Gastrocnemius medialis (tissue), 4 donors: ENCODE data around the gene SYCP3. TPM values are rescaled to one million over a fixed set of nuclear protein-coding genes. Genes with fewer than 3 reads are reported as not detected.

ENCODE experiments used
- ATAC-seq, 2 donors: fragments of 150-250 bp; one replicate each; pipeline ENCODE4 v1.9.1; 2016
- DNase-seq, 2 donors: peaks; one replicate each; pipeline ENCODE4 v3.0.0-alpha.2; 2019
- H3K27ac ChIP-seq, 4 donors: fragments of 200-600 bp; sonication (generic); 1 replicate in 1 of 4; 2 replicates in 3 of 4; pipeline ENCODE4 v1.5.1; 2016 to 2018; ENCODE audit warnings: mild to moderate bottlenecking in 2 of 4, moderate library complexity in 1 of 4
- H3K27me3 ChIP-seq, 3 donors: fragments of 200-600 bp; sonication (generic) in 2 of 3; 1 replicate in 1 of 3; 2 replicates in 2 of 3; pipeline versions ENCODE4 v1.5.1 to v1.6.0; 2016 to 2019; ENCODE audit warnings: mild to moderate bottlenecking in 1 of 3, moderate library complexity in 1 of 3
- H3K36me3 ChIP-seq, 2 donors: fragments of 200-600 bp; sonication (generic) in 1 of 2; one replicate each; pipeline ENCODE4 v1.5.1; 2017 to 2018
- H3K4me1 ChIP-seq, 2 donors: fragments of 200-600 bp; sonication (generic) in 1 of 2; one replicate each; pipeline ENCODE4 v1.5.1; 2016 to 2017; ENCODE audit warnings: mild to moderate bottlenecking in 2 of 2
- H3K4me3 ChIP-seq, 4 donors: fragments of 200-600 bp; sonication (generic) in 3 of 4; 1 replicate in 1 of 4; 2 replicates in 3 of 4; pipeline ENCODE4 v1.5.1; 2016 to 2019; ENCODE audit warnings: mild to moderate bottlenecking in 2 of 4
- H3K9me3 ChIP-seq, 3 donors: fragments of 200-600 bp; sonication (generic) in 2 of 3; 1 replicate in 1 of 3; 2 replicates in 2 of 3; pipeline ENCODE4 v1.5.1; 2016 to 2019
- CTCF ChIP-seq, 5 experiments: fragments of 450-650 bp in 3 of 5; fragments of 200-600 bp in 2 of 5; sonication (generic) in 2 of 5; IDR thresholded peaks in 4 of 5; conservative IDR thresholded peaks in 1 of 5; 1 replicate in 4 of 5; 2 replicates in 1 of 5; pipeline ENCODE4 v1.5.1; 2016 to 2019; ENCODE audit warnings: antibody characterized with exemption in 5 of 5, mild to moderate bottlenecking in 3 of 5, moderate library complexity in 3 of 5
- POLR2A ChIP-seq, 2 donors: fragments of 450-650 bp; IDR thresholded peaks; one replicate each; pipeline ENCODE4 v1.6.1; 2017; ENCODE audit warnings: antibody characterized with exemption in 2 of 2, mild to moderate bottlenecking in 2 of 2, moderate library complexity in 2 of 2
- in situ Hi-C, 4 donors: fragments of 200-750 bp; cut with MboI; loops; one replicate each; pipeline versions ENCODE4 v1.15.0 to v1.8.0; 2017; ENCODE audit warnings: low sequenced_read_pairs in 4 of 4
- intact Hi-C: fragments of 100-400 bp; cut with DNase I; formaldehyde crosslinking; loops from one replicate; pipeline ENCODE4 v1.15.1; 2023; ENCODE audit warnings: low total_unique reads
- total RNA-seq, 4 donors: library from RNA; depleted of rRNA; stranded (reverse); fragments of >200 nt; gene quantifications; one replicate each; pipeline versions ENCODE4 v1.1.0 to v1.2.3, GENCODE V29; 2016

SYCP3 gene
- total RNA-seq, 4 donors from 2014 or later, result 0.66 TPM; not detected in 3

- no peak overlapping the region for H3K27ac ChIP-seq
- in situ Hi-C loops, result loop anchor here in 2 of 4 donors (10.0 to 25.0 kb wide), 2 partner anchors 347 to 349 kb away; partner anchors contain the start of gene ARL1 (in 1 of the 2)
- H3K9me3 ChIP-seq, result no peaks in the 10 kb centered on the region
- no peaks in the 10 kb centered on the region for H3K27me3 ChIP-seq
- DNase-seq (no peak), ATAC-seq (no peak)
- intact Hi-C loops, result no loop called here
- TF ChIP-seq CTCF (IDR thresholded peaks at IDR 0.05 in 4 of 5, conservative IDR thresholded peaks at IDR 0.05 in 1 of 5) (no peak), POLR2A (IDR thresholded peaks at IDR 0.05) (no peak)
- peaks cover 0 to 44% of the 10 kb centered on the region in 2 donors for H3K36me3 ChIP-seq
- H3K4me3 ChIP-seq, result no peak overlapping the region
- no peaks in the 10 kb centered on the region for H3K4me1 ChIP-seq
These were observed 22.5 kb upstream of the SYCP3 start for GRCh38 chr12:101761781-101762180.

- Histone ChIP-seq H3K9me3 (no peaks in the 10 kb centered on the region), H3K4me3 (no peak overlapping the region), H3K27me3 (no peaks in the 10 kb centered on the region), H3K36me3 (peaks cover 0 to 40% of the 10 kb centered on the region in 2 donors), H3K4me1 (no peaks in the 10 kb centered on the region), H3K27ac (no peak overlapping the region)
- ATAC-seq, result no peak
- DNase-seq, result no peak
- intact Hi-C loops (no loop called here), in situ Hi-C loops (loop anchor here in 2 of 4 donors (10.0 to 25.0 kb wide), 2 partner anchors 347 to 349 kb away; partner anchors contain the start of gene ARL1 (in 1 of the 2))
- no peak for TF ChIP-seq CTCF (IDR thresholded peaks at IDR 0.05 in 4 of 5, conservative IDR thresholded peaks at IDR 0.05 in 1 of 5)
- TF ChIP-seq POLR2A (IDR thresholded peaks at IDR 0.05), result no peak
These were observed 22.1 kb upstream of the SYCP3 start for GRCh38 chr12:101761350-101761749.

GRCh38 chr12:101759396-101760047 lies 20.3 kb upstream of the SYCP3 start:
- no peak overlapping the region for H3K27ac ChIP-seq
- in situ Hi-C loops, result loop anchor here in 2 of 4 donors (10.0 to 25.0 kb wide), 2 partner anchors 345 to 347 kb away; partner anchors contain the start of gene ARL1 (in 1 of the 2)
- peaks cover 0 to 27% of the 10 kb centered on the region in 2 donors for H3K36me3 ChIP-seq
- H3K27me3 ChIP-seq, result no peaks in the 10 kb centered on the region
- ATAC-seq (peak in 1 of 2 donors; percentile 35), DNase-seq (no peak)
- H3K9me3 ChIP-seq, result no peaks in the 10 kb centered on the region
- H3K4me3 ChIP-seq, result no peak overlapping the region
- TF ChIP-seq CTCF (IDR thresholded peaks at IDR 0.05 in 4 of 5, conservative IDR thresholded peaks at IDR 0.05 in 1 of 5), result peak; percentile 30 to 64 (median 47)
- no peak for TF ChIP-seq POLR2A (IDR thresholded peaks at IDR 0.05)
- intact Hi-C loops, result loop anchor here (5.0 to 10.0 kb wide), 4 partner anchors 85 to 347 kb away; no protein-coding TSS in a partner anchor
- no peaks in the 10 kb centered on the region for H3K4me1 ChIP-seq

GRCh38 chr12:101750152-101750551 lies 10.9 kb upstream of the SYCP3 start:
- ATAC-seq (no peak), DNase-seq (no peak)
- Histone ChIP-seq H3K27ac (no peak overlapping the region), H3K9me3 (no peaks in the 10 kb centered on the region), H3K36me3 (peaks cover 0 to 59% of the 10 kb centered on the region in 2 donors), H3K27me3 (no peaks in the 10 kb centered on the region), H3K4me3 (no peak overlapping the region), H3K4me1 (no peaks in the 10 kb centered on the region)
- no peak for TF ChIP-seq CTCF (IDR thresholded peaks at IDR 0.05 in 4 of 5, conservative IDR thresholded peaks at IDR 0.05 in 1 of 5)
- no peak for TF ChIP-seq POLR2A (IDR thresholded peaks at IDR 0.05)
- intact Hi-C loops (loop anchor here (10.0 kb wide), 1 partner anchor 75 kb away; no protein-coding TSS in a partner anchor), in situ Hi-C loops (loop anchor here in 1 of 4 donors (25.0 kb wide), 1 partner anchor 338 kb away; the partner anchor contains the start of gene ARL1)
